ENCODE results near the gene KPNA1. TPM values are rescaled to one million over a fixed set of nuclear protein-coding genes. Genes with fewer than 3 reads are reported as not detected.

Gene KPNA1
- total and polyA plus RNA-seq, 2 of the 13 experiments (the other 11 are each of a cell fraction or from before 2014, with no cell fraction given) = 15.4 to 30.0 TPM

GRCh38 chr3:122469659-122470058 lies 45.1 kb downstream of the KPNA1 start:
- CTCF ChIA-PET (ENCODE audit: low intra/inter-chr PET ratio, low total read pairs) = no interaction called here
- Histone ChIP-seq H3K4me2 (ENCODE audit: low read depth, low read length) (no peak overlapping the region), H3K4me3 (replicated peaks in 1 of 3; ENCODE audit: insufficient read depth in 1 of 3, low read depth in 2 of 3, low read length in 3 of 3) (no peak overlapping the region), H3K79me2 (ENCODE audit: insufficient read depth, low read length) (peaks cover 41% of the 10 kb centered on the region), H3K9me3 (ENCODE audit: low read length) (no peaks in the 10 kb centered on the region), H4K20me1 (ENCODE audit: insufficient read depth, low read length) (0 out of 2 replicates have a peak, but pooled peaks cover 2% of the 10 kb centered on the region), H3K27ac (ENCODE audit: extremely low read length, insufficient read depth, low read length) (no peak overlapping the region), H2AFZ (ENCODE audit: low read length) (no peak overlapping the region), H3K27me3 (ENCODE audit: control insufficient read depth in 1 of 2, insufficient read depth in 2 of 2, low read length in 2 of 2) (no peaks in the 10 kb centered on the region), H3K4me1 (ENCODE audit: insufficient read depth, low read length) (peaks cover 13% of the 10 kb centered on the region), H3K36me3 (replicated peaks in 1 of 2; ENCODE audit: control insufficient read depth in 1 of 2, insufficient read depth in 2 of 2, low read length in 2 of 2) (peaks cover 0 to 3% of the 10 kb centered on the region in 2 experiments; a peak in 3 of 5 replicates), H3K9ac (ENCODE audit: insufficient read depth, low read depth, low read length) (no peak overlapping the region)
- in situ Hi-C loops (cut with HindIII; ENCODE audit: extremely low pct_ligation_motif_present, low pct_unique_long_range_greater_than_20kb) = no loop called here
- ATAC-seq (no peak), DNase-seq (ENCODE audit: low spot score) (no peak), FAIRE-seq (no peak)
- WGBS (ENCODE audit: low lambda C conversion rate) = 77% methylated on average over 1 of the region's 1 CpG
- intact Hi-C loops (cut with micrococcal nuclease; ENCODE audit: unreplicated experiment) = loop anchor here (5.0 kb wide), 1 partner anchor 43 kb away; the partner anchor contains the start of gene KPNA1
- POLR2A ChIA-PET = no interaction called here
- BruUV-seq (replicated peaks) = no TSS peak
- TF ChIP-seq ZNF407 (CRISPR knock-in tag; IDR thresholded peaks at IDR 0.05; ENCODE audit: not compliant biosample characterization) (no peak), SRF (IDR thresholded peaks at IDR 0.05; ENCODE audit: low read depth, low read length) (no peak), IRF9 (CRISPR knock-in tag; IDR thresholded peaks at IDR 0.05; ENCODE audit: borderline replicate concordance) (no peak), ZNF800 (CRISPR knock-in tag; IDR thresholded peaks at IDR 0.05) (no peak), FOXO4 (CRISPR knock-in tag; conservative IDR thresholded peaks at IDR 0.05) (no peak), ZFP36 (IDR thresholded peaks at IDR 0.05; ENCODE audit: borderline replicate concordance, low read depth, low read length, partially characterized antibody) (no peak), ZFP37 (CRISPR knock-in tag; IDR thresholded peaks at IDR 0.05; ENCODE audit: borderline replicate concordance) (no peak), CENPX (CRISPR knock-in tag; IDR thresholded peaks at IDR 0.05) (no peak), TP53 (CRISPR knock-in tag; conservative IDR thresholded peaks at IDR 0.05) (no peak), CHD4 (IDR thresholded peaks at IDR 0.05; ENCODE audit: borderline replicate concordance, low read length) (no peak), DRAP1 (CRISPR knock-in tag; IDR thresholded peaks at IDR 0.05) (no peak)

Measured in HepG2 (cell line).